SK-N-MC (cell line): ENCODE results near the gene TRIM71.

Source experiments
- DNase-seq: peaks from one replicate; pipeline ENCODE4 v3.0.0-alpha.2; 2011; ENCODE audit warnings: low read depth, low spot score
- H3K27ac ChIP-seq: fragments of 200-600 bp; sonication (generic); 2 replicates; pipeline ENCODE4 v1.5.1; 2016; ENCODE audit warnings: mixed run types
- H3K36me3 ChIP-seq: fragments of 200-600 bp; sonication (generic); 2 replicates; pipeline ENCODE4 v1.6.1; 2017; ENCODE audit warnings: antibody characterized with exemption, low read length, mixed read lengths; ENCODE audit not compliant: insufficient read depth
- H3K4me3 ChIP-seq: fragments of 200-600 bp; sonication (generic); 2 replicates; pipeline ENCODE4 v1.5.1; 2016
- H3K9ac ChIP-seq: fragments of 200-600 bp; sonication (generic); 2 replicates; pipeline ENCODE4 v1.8.0; 2017; ENCODE audit warnings: mixed run types, mixed read lengths; ENCODE audit not compliant: insufficient read length
- H3K9me3 ChIP-seq: fragments of 200-600 bp; sonication (generic); 2 replicates; pipeline ENCODE4 v1.6.1; 2017; ENCODE audit warnings: low read depth, mild to moderate bottlenecking, antibody characterized with exemption, low read length, moderate library complexity, mixed read lengths
- EZH2 ChIP-seq: fragments of 200-600 bp; sonication (generic); IDR thresholded peaks from one replicate; pipeline ENCODE4 v1.6.1; 2017; ENCODE audit warnings: antibody characterized with exemption
- FOXP2 ChIP-seq: optimal IDR thresholded peaks from 2 replicates; pipeline ENCODE3; 2011; ENCODE audit warnings: mild to moderate bottlenecking, moderate library complexity; ENCODE audit not compliant: insufficient read depth; ENCODE audit errors: extremely low read length, control extremely low read depth
- POLR2AphosphoS5 ChIP-seq: IDR thresholded peaks from 2 replicates; pipeline ENCODE4 v1.6.1; 2012; ENCODE audit warnings: mild to moderate bottlenecking, low read depth, low read length, borderline replicate concordance

TRIM71 gene

DNA sequence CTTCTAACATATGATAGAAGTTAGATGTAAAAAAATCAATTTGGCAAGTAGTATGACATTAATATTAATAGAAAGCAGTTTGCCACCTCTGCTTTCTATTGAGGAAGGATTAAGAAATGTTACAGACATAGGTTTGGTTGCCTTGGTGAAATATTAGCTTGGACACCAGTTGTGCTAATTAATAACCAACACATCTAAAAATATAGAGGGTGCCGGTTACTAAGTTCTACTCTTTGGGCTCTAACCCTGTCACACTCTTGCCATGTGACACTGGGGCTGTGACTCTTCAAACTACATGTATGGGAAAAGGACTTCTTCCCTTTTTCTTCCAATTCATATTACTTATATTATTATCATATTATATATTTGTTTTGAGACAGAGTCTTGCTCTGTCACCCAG, 64.4 kb downstream of the TRIM71 start:
- H3K27ac ChIP-seq = no peak overlapping the region
- no peak overlapping the region for H3K9ac ChIP-seq
- TF ChIP-seq FOXP2 (no peak), POLR2AphosphoS5 (no peak), EZH2 (no peak)
- no peaks in the 10 kb centered on the region; the same call in 1 of the 2 replicates for H3K36me3 ChIP-seq
- H3K4me3 ChIP-seq = no peak overlapping the region
- H3K9me3 ChIP-seq = no peaks in the 10 kb centered on the region
- no peak for DNase-seq

DNA sequence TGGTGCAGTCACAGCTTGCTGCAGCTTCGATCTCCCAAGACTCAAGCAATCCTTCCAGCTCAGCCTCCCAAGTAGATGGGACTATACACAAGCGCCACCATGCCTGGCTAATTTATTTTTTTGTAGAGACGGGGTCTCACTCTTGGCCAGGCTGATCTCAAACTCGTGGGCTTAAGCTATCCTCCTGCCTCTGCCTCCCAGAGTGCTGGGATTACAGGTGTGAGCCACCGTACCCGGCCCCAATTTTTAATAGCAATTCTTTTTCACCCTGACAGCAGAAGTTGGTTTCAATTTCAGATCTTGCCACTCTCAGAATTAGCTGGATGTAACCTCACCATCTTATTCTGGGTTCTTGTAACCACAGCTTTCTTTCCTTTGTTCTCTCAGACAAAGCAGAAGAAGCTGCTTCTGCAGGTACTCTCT, 64.8 kb downstream of the TRIM71 start:
- no peak for TF ChIP-seq EZH2
- no peak for TF ChIP-seq FOXP2
- TF ChIP-seq POLR2AphosphoS5 = no peak
- no peak for DNase-seq
- H3K36me3 ChIP-seq = no peaks in the 10 kb centered on the region; the same call in 1 of the 2 replicates
- no peak overlapping the region for H3K4me3 ChIP-seq
- H3K27ac ChIP-seq = no peak overlapping the region
- no peak overlapping the region for H3K9ac ChIP-seq
- no peaks in the 10 kb centered on the region for H3K9me3 ChIP-seq

DNA sequence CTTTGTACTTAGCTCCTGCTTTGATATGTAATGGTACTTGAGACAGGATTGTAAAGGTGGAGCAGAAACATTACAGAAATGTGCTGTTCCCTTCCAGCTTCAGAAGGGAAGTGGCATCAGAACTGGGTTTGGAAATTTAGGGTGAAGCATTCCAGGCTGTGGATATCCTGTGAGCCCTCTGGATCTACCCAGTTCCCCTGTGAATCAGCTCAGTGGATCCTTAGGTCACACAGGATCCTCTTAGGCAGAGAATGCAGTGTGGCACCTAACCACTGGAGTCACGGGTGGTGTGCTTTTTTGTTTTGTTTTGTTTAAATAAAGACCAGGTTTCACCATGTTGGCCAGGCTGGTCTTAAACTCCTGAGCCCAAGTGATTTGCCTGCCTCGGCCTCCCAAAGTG, 66.0 kb downstream of the TRIM71 start:
- H3K4me3 ChIP-seq = no peak overlapping the region
- TF ChIP-seq FOXP2 (no peak), POLR2AphosphoS5 (no peak), EZH2 (no peak)
- no peaks in the 10 kb centered on the region for H3K9me3 ChIP-seq
- H3K27ac ChIP-seq = no peak overlapping the region
- no peak for DNase-seq
- no peak overlapping the region for H3K9ac ChIP-seq
- no peaks in the 10 kb centered on the region; the same call in 1 of the 2 replicates for H3K36me3 ChIP-seq

DNA sequence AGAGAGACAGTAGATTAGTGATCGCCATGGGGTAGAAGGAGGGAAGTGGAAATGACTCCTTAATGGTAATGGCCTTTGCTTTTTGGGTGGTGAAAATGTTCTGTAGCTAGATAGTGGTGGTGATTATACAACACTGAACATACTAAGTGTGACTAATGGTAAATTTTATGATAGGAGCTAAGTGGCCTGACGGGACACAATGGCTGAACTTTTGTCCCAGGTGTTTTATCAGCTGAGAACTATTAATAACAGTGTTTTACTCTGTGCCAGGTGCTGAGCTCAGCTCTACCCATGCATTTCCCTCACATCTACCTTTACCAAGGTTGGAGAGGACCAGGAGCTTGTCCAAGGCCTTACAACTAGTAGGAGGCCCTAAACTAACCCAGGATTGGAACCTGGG, 66.8 kb downstream of the TRIM71 start:
- no peak for DNase-seq
- H3K9ac ChIP-seq = no peak overlapping the region
- no peak overlapping the region for H3K27ac ChIP-seq
- H3K4me3 ChIP-seq = no peak overlapping the region
- no peak for TF ChIP-seq FOXP2
- TF ChIP-seq EZH2 = no peak
- no peak for TF ChIP-seq POLR2AphosphoS5
- no peaks in the 10 kb centered on the region; the same call in 1 of the 2 replicates for H3K36me3 ChIP-seq
- no peaks in the 10 kb centered on the region for H3K9me3 ChIP-seq

DNA sequence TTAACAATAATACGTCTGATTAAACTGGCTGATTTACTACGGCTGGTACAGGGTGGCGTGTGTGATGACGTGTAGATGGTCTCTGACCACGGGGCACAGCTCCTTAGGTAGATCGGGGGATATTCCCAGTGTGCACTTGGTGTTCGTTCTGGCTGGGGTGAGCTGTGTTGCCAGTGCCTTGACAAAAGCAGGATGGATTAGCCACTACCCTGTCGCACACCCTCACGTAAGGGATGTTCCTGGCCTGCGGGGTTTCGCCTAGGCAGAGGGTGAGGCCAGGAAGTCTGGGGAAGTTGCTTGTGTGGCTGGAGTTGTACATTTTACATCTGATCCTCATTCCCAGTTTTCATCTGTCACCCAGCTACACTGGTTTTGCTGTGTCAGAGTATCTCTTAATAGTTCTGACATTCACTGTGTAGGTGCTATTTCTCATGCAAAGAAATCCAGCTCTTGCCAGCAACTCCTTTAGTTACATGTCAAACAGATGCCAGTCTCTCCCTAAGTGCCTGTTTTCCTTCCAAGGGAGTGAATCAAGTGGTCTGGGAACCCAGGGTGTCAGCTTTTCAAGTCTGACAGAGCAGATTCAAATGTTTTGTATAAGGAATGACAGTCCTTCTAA, 67.6 kb downstream of the TRIM71 start:
- Histone ChIP-seq H3K9ac (no peak overlapping the region), H3K27ac (no peak overlapping the region), H3K4me3 (no peak overlapping the region), H3K9me3 (no peaks in the 10 kb centered on the region), H3K36me3 (peaks cover 5% of the 10 kb centered on the region; the same call in 1 of the 2 replicates)
- TF ChIP-seq POLR2AphosphoS5 (no peak), EZH2 (no peak), FOXP2 (no peak)
- no peak for DNase-seq

DNA sequence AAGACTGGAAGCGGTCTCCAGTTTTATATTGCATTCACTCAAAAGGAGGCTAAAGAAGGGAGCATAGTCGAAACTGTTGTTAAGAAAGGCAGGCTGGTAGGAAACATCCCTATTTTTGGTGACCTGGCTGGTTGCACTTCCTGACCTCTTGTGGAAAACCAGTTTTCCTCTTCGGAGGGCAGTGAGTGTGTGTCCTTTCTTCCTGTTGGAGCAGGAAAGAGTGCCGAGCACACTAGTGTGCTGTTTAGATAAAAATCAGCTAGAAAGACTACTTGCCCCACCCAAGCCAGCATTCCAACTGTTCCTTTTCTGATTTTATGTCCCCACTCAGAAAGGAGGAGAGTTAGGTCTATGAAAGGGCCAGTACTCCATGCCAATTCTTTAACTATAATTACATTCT, 68.5 kb downstream of the TRIM71 start:
- H3K27ac ChIP-seq = no peak overlapping the region
- no peak for DNase-seq
- no peak overlapping the region for H3K9ac ChIP-seq
- TF ChIP-seq FOXP2 = no peak
- no peak for TF ChIP-seq POLR2AphosphoS5
- no peak for TF ChIP-seq EZH2
- no peak overlapping the region for H3K4me3 ChIP-seq
- peaks cover 12% of the 10 kb centered on the region; the same call in 1 of the 2 replicates for H3K36me3 ChIP-seq
- H3K9me3 ChIP-seq = no peaks in the 10 kb centered on the region

DNA sequence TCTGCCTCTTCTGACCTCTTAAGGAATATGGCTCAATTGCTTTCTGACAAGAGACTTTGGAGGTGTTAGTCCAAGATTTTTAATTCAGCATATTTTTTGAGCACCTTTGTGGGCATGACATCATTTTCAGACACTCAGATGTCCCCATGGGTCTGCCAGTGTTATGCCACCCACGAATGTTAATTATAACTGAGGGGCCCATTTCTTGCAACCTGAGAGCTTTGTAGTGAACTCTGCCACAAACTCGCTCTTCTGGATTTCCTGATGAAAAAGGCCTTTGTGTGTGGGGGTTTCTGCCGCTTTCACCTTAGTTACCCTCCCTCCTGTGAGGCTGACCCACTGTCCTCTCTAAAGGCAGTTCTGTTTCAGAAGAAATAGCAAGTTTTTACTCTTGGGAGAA, 69.1 kb downstream of the TRIM71 start:
- H3K27ac ChIP-seq = no peak overlapping the region
- H3K9me3 ChIP-seq = no peaks in the 10 kb centered on the region
- no peak overlapping the region for H3K4me3 ChIP-seq
- no peak for DNase-seq
- H3K36me3 ChIP-seq = peaks cover 13% of the 10 kb centered on the region; the same call in 1 of the 2 replicates
- H3K9ac ChIP-seq = no peak overlapping the region
- no peak for TF ChIP-seq POLR2AphosphoS5
- no peak for TF ChIP-seq EZH2
- no peak for TF ChIP-seq FOXP2

DNA sequence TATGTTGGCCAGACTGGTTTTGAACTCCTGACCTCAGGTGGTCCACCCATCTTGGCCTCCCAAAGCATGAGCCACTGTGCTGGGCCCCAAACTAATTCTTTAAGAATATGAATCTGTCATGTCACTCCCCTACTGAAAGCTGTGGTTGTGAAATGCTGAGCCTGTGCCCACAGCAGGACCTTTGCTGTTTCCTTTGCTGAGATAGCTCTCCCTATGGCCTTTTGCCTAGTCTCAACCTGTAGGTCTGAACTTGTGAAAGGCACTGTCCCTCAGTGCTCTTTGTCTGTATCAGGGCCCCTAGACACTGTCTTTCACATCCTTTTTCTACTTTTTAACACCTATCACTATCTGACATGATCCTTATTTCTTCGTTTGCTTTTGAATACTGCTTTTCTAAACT, 70.9 kb downstream of the TRIM71 start:
- no peak overlapping the region for H3K4me3 ChIP-seq
- H3K27ac ChIP-seq = no peak overlapping the region
- peaks cover 15% of the 10 kb centered on the region; the same call in 1 of the 2 replicates for H3K36me3 ChIP-seq
- no peak for TF ChIP-seq POLR2AphosphoS5
- no peak overlapping the region for H3K9ac ChIP-seq
- DNase-seq = no peak
- H3K9me3 ChIP-seq = no peaks in the 10 kb centered on the region
